Karpas-422 (cell line): ENCODE measurements around the gene CHN2. TPM values are rescaled to one million over a fixed set of nuclear protein-coding genes. Genes with fewer than 3 reads are reported as not detected.
A peak's percentile ranks its signal among the peaks of the same experiment; 100 is the strongest.

ENCODE experiments used
- DNase-seq: peaks from one replicate; pipeline ENCODE4 v3.0.0-alpha.2; 2015
- H2AFZ ChIP-seq: fragments of 200-600 bp; sonication (generic); 2 replicates; pipeline ENCODE4 v1.6.1; 2014; ENCODE audit warnings: antibody characterized with exemption, low read length, mixed read lengths
- H3K27ac ChIP-seq: fragments of 200-600 bp; sonication (generic); 2 replicates; pipeline ENCODE4 v1.5.1; 2014; ENCODE audit warnings: mild to moderate bottlenecking, low read length, moderate library complexity
- H3K27me3 ChIP-seq: fragments of 200-600 bp; sonication (generic); 2 replicates; pipeline ENCODE4 v1.6.1; 2014; ENCODE audit warnings: low read length, mixed read lengths
- H3K36me3 ChIP-seq: fragments of 200-600 bp; sonication (generic); 2 replicates; pipeline ENCODE4 v1.6.1; 2014; ENCODE audit warnings: low read length, mixed read lengths; ENCODE audit not compliant: insufficient read depth
- H3K4me1 ChIP-seq: fragments of 200-600 bp; sonication (generic); 2 replicates; pipeline ENCODE4 v1.6.1; 2014; ENCODE audit warnings: mild to moderate bottlenecking, low read length, mixed read lengths
- H3K4me2 ChIP-seq: fragments of 200-600 bp; sonication (generic); 2 replicates; pipeline ENCODE4 v1.6.1; 2014; ENCODE audit warnings: low read length, low read depth, mild to moderate bottlenecking; ENCODE audit not compliant: poor library complexity, severe bottlenecking
- H3K4me3 ChIP-seq: fragments of 200-600 bp; sonication (generic); 2 replicates; pipeline ENCODE4 v1.5.1; 2014; ENCODE audit warnings: mild to moderate bottlenecking, antibody characterized with exemption, low read length, mixed read lengths
- H3K79me2 ChIP-seq: fragments of 200-600 bp; sonication (generic); 2 replicates; pipeline ENCODE4 v1.6.1; 2014; ENCODE audit warnings: mild to moderate bottlenecking, low read length, mixed read lengths
- H3K9ac ChIP-seq: fragments of 200-600 bp; sonication (generic); 2 replicates; pipeline ENCODE4 v1.6.0; 2014; ENCODE audit warnings: low read length
- H3K9me2 ChIP-seq: fragments of 200-600 bp; sonication (generic), shearing (Covaris generic); replicated peaks from 2 replicates; pipeline ENCODE4 v1.6.0; 2014; ENCODE audit warnings: mild to moderate bottlenecking, low read length, moderate library complexity; ENCODE audit not compliant: insufficient read depth
- H3K9me3 ChIP-seq: fragments of 300-700, 200-600 bp; sonication (generic); 2 replicates; pipeline ENCODE4 v1.6.1; 2014; ENCODE audit warnings: low read length, mixed read lengths
- H4K20me1 ChIP-seq: fragments of 200-600 bp; sonication (generic); 2 replicates; pipeline ENCODE4 v1.6.1; 2014; ENCODE audit warnings: mild to moderate bottlenecking, antibody characterized with exemption, low read length, low read depth; ENCODE audit not compliant: insufficient read depth
- total RNA-seq: library from RNA; depleted of rRNA; stranded (reverse); fragments of >200 nt; shearing (Covaris generic); gene quantifications from 2 replicates; pipeline ENCODE4 v1.2.3, GENCODE V29; 2014; ENCODE audit warnings: low replicate concordance

CHN2 gene
- total RNA-seq, 1 experiment from 2014 or later: 9.1 TPM

- Histone ChIP-seq H3K36me3 (no peaks in the 10 kb centered on the region), H3K4me3 (peak overlapping the region; percentile 63), H3K27ac (peak overlapping the region; percentile 99), H3K4me2 (peak overlapping the region; percentile 82), H3K27me3 (no peaks in the 10 kb centered on the region), H3K79me2 (no peaks in the 10 kb centered on the region), H3K4me1 (peaks cover 97% of the 10 kb centered on the region), H3K9ac (peak overlapping the region; percentile 88), H3K9me2 (no peaks in the 10 kb centered on the region), H2AFZ (no peak overlapping the region), H4K20me1 (no peaks in the 10 kb centered on the region), H3K9me3 (no peaks in the 10 kb centered on the region)
- DNase-seq: peak; percentile 96
Measured at GRCh38 chr7:29289156-29290021, 94.8 kb downstream of the CHN2 start.

GRCh38 chr7:29290829-29291228 is 96.3 kb downstream of the CHN2 start:
- H3K4me2 ChIP-seq: peak overlapping the region; percentile 82

GRCh38 chr7:29291723-29292618 is 97.4 kb downstream of the CHN2 start:
- Histone ChIP-seq H3K4me1 (peaks cover 97% of the 10 kb centered on the region), H3K9me2 (no peaks in the 10 kb centered on the region), H3K27me3 (no peaks in the 10 kb centered on the region), H4K20me1 (no peaks in the 10 kb centered on the region), H3K79me2 (no peaks in the 10 kb centered on the region), H3K36me3 (no peaks in the 10 kb centered on the region), H3K9ac (peak overlapping the region; percentile 88), H2AFZ (no peak overlapping the region), H3K4me2 (peak overlapping the region; percentile 82), H3K27ac (peak overlapping the region; percentile 99), H3K4me3 (peak overlapping the region; percentile 17; the same call in 1 of the 2 replicates), H3K9me3 (no peaks in the 10 kb centered on the region)
- no peak for DNase-seq

More at GRCh38 chr7:29290829-29291228, 96.3 kb downstream of the CHN2 start:
- peak; percentile 86 for DNase-seq
- H2AFZ ChIP-seq: no peak overlapping the region
- H3K4me3 ChIP-seq: peak overlapping the region; percentile 58
- no peaks in the 10 kb centered on the region for H3K79me2 ChIP-seq
- H3K9ac ChIP-seq: peak overlapping the region; percentile 88
- H3K9me2 ChIP-seq: no peaks in the 10 kb centered on the region
- H3K4me1 ChIP-seq: peaks cover 97% of the 10 kb centered on the region
- no peaks in the 10 kb centered on the region for H3K27me3 ChIP-seq
- no peaks in the 10 kb centered on the region for H3K9me3 ChIP-seq
- H4K20me1 ChIP-seq: no peaks in the 10 kb centered on the region
- peak overlapping the region; percentile 99 for H3K27ac ChIP-seq
- no peaks in the 10 kb centered on the region for H3K36me3 ChIP-seq

- H3K4me1 ChIP-seq: peaks cover 97% of the 10 kb centered on the region
- no peaks in the 10 kb centered on the region for H3K36me3 ChIP-seq
- no peaks in the 10 kb centered on the region for H4K20me1 ChIP-seq
- peak overlapping the region; percentile 99 for H3K27ac ChIP-seq
- H3K27me3 ChIP-seq: no peaks in the 10 kb centered on the region
- H3K9me3 ChIP-seq: no peaks in the 10 kb centered on the region
- H3K4me3 ChIP-seq: no peak overlapping the region
- DNase-seq: no peak
- peak overlapping the region; percentile 82 for H3K4me2 ChIP-seq
- peak overlapping the region; percentile 16; the same call in 1 of the 2 replicates for H2AFZ ChIP-seq
- H3K9me2 ChIP-seq: no peaks in the 10 kb centered on the region
- no peaks in the 10 kb centered on the region for H3K79me2 ChIP-seq
- H3K9ac ChIP-seq: peak overlapping the region; percentile 88
Measured at GRCh38 chr7:29292886-29293658, 98.5 kb downstream of the CHN2 start.

GRCh38 chr7:29296421-29296820 is 101.8 kb downstream of the CHN2 start:
- H4K20me1 ChIP-seq: no peaks in the 10 kb centered on the region
- no peak overlapping the region for H2AFZ ChIP-seq
- H3K79me2 ChIP-seq: no peaks in the 10 kb centered on the region
- DNase-seq: peak; percentile 90
- peak overlapping the region; percentile 66 for H3K4me2 ChIP-seq
- peak overlapping the region; percentile 69 for H3K9ac ChIP-seq
- no peaks in the 10 kb centered on the region for H3K9me3 ChIP-seq
- no peaks in the 10 kb centered on the region for H3K27me3 ChIP-seq
- peaks cover 97% of the 10 kb centered on the region for H3K4me1 ChIP-seq
- H3K4me3 ChIP-seq: peak overlapping the region; percentile 28
- H3K27ac ChIP-seq: peak overlapping the region; percentile 98
- no peaks in the 10 kb centered on the region for H3K36me3 ChIP-seq
- no peaks in the 10 kb centered on the region for H3K9me2 ChIP-seq

- H3K9ac ChIP-seq: peak overlapping the region; percentile 69
- no peak overlapping the region for H2AFZ ChIP-seq
- no peaks in the 10 kb centered on the region for H3K9me3 ChIP-seq
- H3K36me3 ChIP-seq: no peaks in the 10 kb centered on the region
- peak; percentile 90 for DNase-seq
- no peaks in the 10 kb centered on the region for H3K9me2 ChIP-seq
- H3K79me2 ChIP-seq: no peaks in the 10 kb centered on the region
- H3K27ac ChIP-seq: peak overlapping the region; percentile 98
- peak overlapping the region; percentile 28 for H3K4me3 ChIP-seq
- H3K4me1 ChIP-seq: peaks cover 95% of the 10 kb centered on the region
- H3K4me2 ChIP-seq: peak overlapping the region; percentile 66
- H4K20me1 ChIP-seq: no peaks in the 10 kb centered on the region
- H3K27me3 ChIP-seq: no peaks in the 10 kb centered on the region
Measured at GRCh38 chr7:29297194-29297890, 102.8 kb downstream of the CHN2 start.

GRCh38 chr7:29299086-29299485 is 104.5 kb downstream of the CHN2 start:
- no peaks in the 10 kb centered on the region for H3K9me2 ChIP-seq
- peak overlapping the region; percentile 98 for H3K27ac ChIP-seq
- H3K27me3 ChIP-seq: no peaks in the 10 kb centered on the region

More at GRCh38 chr7:29299086-29299485, 104.5 kb downstream of the CHN2 start:
- no peak overlapping the region for H2AFZ ChIP-seq
- H3K4me1 ChIP-seq: peaks cover 98% of the 10 kb centered on the region
- peak overlapping the region; percentile 66 for H3K4me2 ChIP-seq
- no peaks in the 10 kb centered on the region for H3K36me3 ChIP-seq
- H3K4me3 ChIP-seq: no peak overlapping the region
- peak overlapping the region; percentile 69 for H3K9ac ChIP-seq
- no peak for DNase-seq
- H3K9me3 ChIP-seq: no peaks in the 10 kb centered on the region
- no peaks in the 10 kb centered on the region for H3K79me2 ChIP-seq
- H4K20me1 ChIP-seq: no peaks in the 10 kb centered on the region
